NT2/D1 (cell line): ENCODE results near the gene FFAR1.

Experiments used
- SUZ12 ChIP-seq: IDR thresholded peaks from 2 replicates; pipeline ENCODE4 v1.6.1; 2011; ENCODE audit not compliant: insufficient read length, insufficient read depth; ENCODE audit errors: extremely low read depth
- YY1 ChIP-seq: IDR thresholded peaks from 2 replicates; pipeline ENCODE4 v1.6.1; 2011; ENCODE audit not compliant: insufficient read length, insufficient read depth
- ZNF274 ChIP-seq: IDR thresholded peaks from 2 replicates; pipeline ENCODE4 v1.6.1; 2011; ENCODE audit warnings: mild to moderate bottlenecking, low read depth, low read length

DNA sequence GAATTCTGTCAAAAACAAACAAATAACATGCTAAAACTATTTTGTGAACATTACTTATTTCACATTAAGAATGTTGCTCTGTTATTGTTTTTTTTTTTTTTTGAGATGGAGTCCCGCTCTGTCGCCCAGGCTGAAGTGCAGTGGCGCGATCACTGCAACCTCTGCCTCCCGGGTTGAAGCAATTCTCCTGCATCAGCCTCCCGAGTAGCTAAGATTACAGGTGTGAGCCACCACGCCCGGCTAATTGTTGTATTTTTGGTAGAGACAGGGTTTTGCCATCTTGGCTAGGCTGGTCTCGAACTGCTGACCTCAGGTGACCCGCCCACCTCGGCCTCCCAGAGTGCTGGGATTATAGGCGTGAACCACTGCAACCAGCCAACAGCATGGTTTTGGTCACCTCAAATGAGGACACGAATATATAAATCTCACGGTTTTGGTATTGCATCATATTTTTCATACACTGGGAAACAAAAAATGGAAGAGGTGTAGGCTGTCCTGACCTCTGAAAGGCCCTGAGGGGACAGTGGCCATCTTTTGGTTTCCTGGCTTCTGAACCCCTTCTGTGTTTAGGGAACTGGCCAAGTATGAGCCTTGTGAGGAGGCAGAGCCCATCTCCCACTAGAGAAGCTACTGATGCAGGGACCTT, 48.7 kb downstream of the FFAR1 start:
- no peak for TF ChIP-seq SUZ12
- TF ChIP-seq YY1, result no peak
- TF ChIP-seq ZNF274, result no peak
